Measurements from ENCODE around the gene CASP4.

CASP4 gene

GRCh38 chr11:104898685-104899013 lies 69.7 kb downstream of the CASP4 start:
- TF ChIP-seq ZNF311 (tag by site-specific recombination; IDR thresholded peaks at IDR 0.05; ENCODE audit: borderline replicate concordance) (no peak), ZNF24 (tag by site-specific recombination; IDR thresholded peaks at IDR 0.05) (no peak), ZNF707 (tag by site-specific recombination; IDR thresholded peaks at IDR 0.05) (no peak), OSR2 (tag by site-specific recombination; IDR thresholded peaks at IDR 0.05) (no peak), ZNF202 (tag by site-specific recombination; IDR thresholded peaks at IDR 0.05; ENCODE audit: borderline replicate concordance) (no peak), ZNF248 (tag by site-specific recombination; IDR thresholded peaks at IDR 0.05) (no peak), ZNF223 (tag by site-specific recombination; IDR thresholded peaks at IDR 0.05) (no peak), ZBTB8A (tag by site-specific recombination; IDR thresholded peaks at IDR 0.05) (no peak), ZNF354C (tag by site-specific recombination; IDR thresholded peaks at IDR 0.05; ENCODE audit: borderline replicate concordance, low read depth) (no peak), ZNF155 (tag by site-specific recombination; IDR thresholded peaks at IDR 0.05) (no peak), KLF7 (tag by site-specific recombination; IDR thresholded peaks at IDR 0.05; ENCODE audit: borderline replicate concordance) (no peak), ZNF701 (tag by site-specific recombination; IDR thresholded peaks at IDR 0.05) (no peak), ZSCAN4 (tag by site-specific recombination; IDR thresholded peaks at IDR 0.05) (no peak)
- Histone ChIP-seq H3K27ac (ENCODE audit: extremely low read depth, low read depth, low read length) (no peak overlapping the region), H3K4me3 (ENCODE audit: low read depth, low read length) (no peak overlapping the region), H3K4me1 (ENCODE audit: control insufficient read depth, insufficient read depth, low read length) (no peaks in the 10 kb centered on the region), H3K9me3 (ENCODE audit: control insufficient read depth, insufficient read depth, low read depth, low read length) (no peaks in the 10 kb centered on the region), H3K36me3 (ENCODE audit: control insufficient read depth in 2 of 2, insufficient read depth in 1 of 2, low read length in 2 of 2) (no peaks in the 10 kb centered on the region)
- ChIA-PET POLR2A (no interaction called here), CTCF (no interaction called here)

- CTCF ChIA-PET, result no interaction called here
- Histone ChIP-seq H3K27ac (ENCODE audit: extremely low read depth, low read depth, low read length) (no peak within 1 kb of the TSS), H3K4me1 (ENCODE audit: control insufficient read depth, insufficient read depth, low read length) (no peaks in the 10 kb centered on the region), H3K9me3 (ENCODE audit: control insufficient read depth, insufficient read depth, low read depth, low read length) (no peaks in the 10 kb centered on the region), H3K36me3 (ENCODE audit: control insufficient read depth in 2 of 2, insufficient read depth in 1 of 2, low read length in 2 of 2) (no peaks in the 10 kb centered on the region), H3K4me3 (ENCODE audit: low read depth, low read length) (no peak within 1 kb of the TSS)
- POLR2A ChIA-PET, result no interaction called here
- no peak for TF ChIP-seq HOXC10 (CRISPR knock-in tag; IDR thresholded peaks at IDR 0.05)
- no peak for TF ChIP-seq KLF9 (tag by site-specific recombination; IDR thresholded peaks at IDR 0.05; ENCODE audit: low read depth)
- no peak for TF ChIP-seq ZNF133 (tag by site-specific recombination; IDR thresholded peaks at IDR 0.05)
- TF ChIP-seq ZNF157 (tag by site-specific recombination; IDR thresholded peaks at IDR 0.05), result no peak
- TF ChIP-seq ZNF664 (tag by site-specific recombination; IDR thresholded peaks at IDR 0.05), result no peak
- no peak for TF ChIP-seq PRDM4 (tag by site-specific recombination; IDR thresholded peaks at IDR 0.05)
- no peak for TF ChIP-seq ZNF169 (tag by site-specific recombination; IDR thresholded peaks at IDR 0.05)
- no peak for TF ChIP-seq ZSCAN23 (tag by site-specific recombination; IDR thresholded peaks at IDR 0.05)
- no peak for TF ChIP-seq ZNF221 (tag by site-specific recombination; IDR thresholded peaks at IDR 0.05; ENCODE audit: borderline replicate concordance)
- TF ChIP-seq ZNF354C (tag by site-specific recombination; IDR thresholded peaks at IDR 0.05; ENCODE audit: borderline replicate concordance, low read depth), result no peak
- TF ChIP-seq ZNF561 (tag by site-specific recombination; IDR thresholded peaks at IDR 0.05; ENCODE audit: borderline replicate concordance), result no peak
- no peak for TF ChIP-seq ZBTB21 (tag by site-specific recombination; IDR thresholded peaks at IDR 0.05)
- TF ChIP-seq ZBTB17 (tag by site-specific recombination; IDR thresholded peaks at IDR 0.05), result no peak
- no peak for TF ChIP-seq ZSCAN18 (tag by site-specific recombination; IDR thresholded peaks at IDR 0.05)
- TF ChIP-seq ZNF843 (tag by site-specific recombination; IDR thresholded peaks at IDR 0.05), result no peak
- no peak for TF ChIP-seq ZNF660 (tag by site-specific recombination; IDR thresholded peaks at IDR 0.05)
Measured at GRCh38 chr11:104897891-104898684, 70.3 kb downstream of the CASP4 start, which contains the start of gene CASP12. TSS of gene CASP12 (minus strand) at chr11:104898460.

All from HEK293 (cell line).